NT2/D1 (cell line): ENCODE measurements around the gene ATP1A4.

ENCODE experiments used
- SUZ12 ChIP-seq: IDR thresholded peaks from 2 replicates; pipeline ENCODE4 v1.6.1; 2011; ENCODE audit not compliant: insufficient read length, insufficient read depth; ENCODE audit errors: extremely low read depth
- YY1 ChIP-seq: IDR thresholded peaks from 2 replicates; pipeline ENCODE4 v1.6.1; 2011; ENCODE audit not compliant: insufficient read length, insufficient read depth
- ZNF274 ChIP-seq: IDR thresholded peaks from 2 replicates; pipeline ENCODE4 v1.6.1; 2011; ENCODE audit warnings: mild to moderate bottlenecking, low read depth, low read length

DNA sequence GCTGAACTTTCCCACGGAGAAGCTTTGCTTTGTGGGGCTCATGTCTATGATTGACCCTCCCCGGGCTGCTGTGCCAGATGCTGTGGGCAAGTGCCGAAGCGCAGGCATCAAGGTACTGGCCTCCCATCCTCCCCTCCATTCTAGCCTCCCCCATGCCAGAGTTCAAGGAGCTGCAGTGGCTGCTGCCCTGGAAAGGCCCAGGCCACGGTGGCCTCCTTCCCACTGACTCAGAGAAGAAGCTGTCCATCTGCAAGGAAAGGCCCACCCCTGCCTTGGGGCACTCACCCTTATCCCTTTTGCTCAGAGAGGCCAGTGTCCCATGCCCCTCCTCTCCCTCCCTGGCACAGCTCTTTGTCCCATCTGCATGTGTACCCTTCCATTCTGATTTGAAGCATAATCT is 20.9 kb upstream of the ATP1A4 start:
- no peak for TF ChIP-seq YY1
- TF ChIP-seq ZNF274 = no peak
- TF ChIP-seq SUZ12 = no peak
